ENCODE measurements around the gene CREB5.

CREB5 gene

DNA sequence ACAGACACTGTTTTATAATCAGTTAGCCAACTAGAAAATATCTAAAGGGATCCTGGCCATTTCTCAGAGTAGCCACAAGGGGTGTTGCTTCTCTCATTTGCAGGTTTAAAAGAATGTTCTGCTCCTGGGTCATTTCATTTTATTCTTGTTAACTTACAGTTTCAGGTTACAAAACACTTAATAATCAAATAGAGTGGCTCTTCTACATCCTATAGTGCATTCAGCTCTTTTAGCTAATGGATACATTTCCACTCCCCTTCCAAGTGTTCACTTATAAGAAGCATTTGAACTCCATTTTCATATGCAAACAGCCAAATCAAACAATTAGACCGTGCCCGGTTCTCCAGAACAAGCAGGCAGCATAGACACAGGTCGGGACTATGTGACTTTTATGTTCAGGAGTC is 428.3 kb downstream of the CREB5 start:
- DNase-seq, result no peak

DNA sequence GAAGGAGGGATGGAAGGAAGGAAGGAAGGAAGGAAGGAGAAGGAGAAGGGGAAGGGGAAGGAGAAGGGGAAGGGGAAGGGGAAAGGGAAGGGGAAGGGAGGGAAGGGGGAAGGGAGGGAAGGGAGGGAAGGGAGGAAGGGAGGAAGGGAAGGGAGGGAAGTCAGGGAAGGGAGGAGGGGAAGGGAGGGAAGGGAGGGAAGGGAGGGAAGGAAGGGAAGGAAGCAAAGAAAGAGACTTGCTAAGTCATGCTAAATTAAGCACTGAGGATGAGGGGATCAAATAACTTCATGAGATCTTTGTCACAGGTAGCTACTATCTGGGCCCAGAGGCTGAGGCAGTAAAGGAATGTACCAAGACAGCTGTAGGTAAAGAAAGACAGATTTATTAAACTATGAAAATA is 429.4 kb downstream of the CREB5 start:
- no peak for DNase-seq

DNA sequence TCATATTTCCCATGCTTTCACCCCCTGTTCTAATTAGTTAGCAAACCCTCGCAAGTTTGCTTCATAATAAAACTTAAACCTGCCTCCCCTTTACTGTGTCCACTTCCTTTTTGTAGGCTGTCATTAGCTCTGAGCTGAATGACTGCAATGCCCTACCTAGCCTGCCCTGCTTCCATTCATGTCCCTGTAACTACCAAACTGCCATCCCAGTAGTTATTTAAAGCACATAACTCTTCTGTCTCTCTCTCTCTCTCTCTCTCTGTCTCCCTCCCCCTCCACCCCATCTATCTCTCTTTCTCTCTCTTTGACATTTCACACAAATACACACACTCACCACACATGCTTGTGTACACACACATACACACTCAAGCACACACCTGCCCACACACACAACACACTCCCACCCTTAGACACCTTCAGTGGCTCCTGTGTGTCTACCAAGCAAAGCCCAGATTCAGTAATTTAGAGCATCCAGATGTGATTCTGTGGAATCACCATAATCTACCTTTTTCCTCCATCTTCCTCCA is 430.5 kb downstream of the CREB5 start:
- no peak for DNase-seq

DNA sequence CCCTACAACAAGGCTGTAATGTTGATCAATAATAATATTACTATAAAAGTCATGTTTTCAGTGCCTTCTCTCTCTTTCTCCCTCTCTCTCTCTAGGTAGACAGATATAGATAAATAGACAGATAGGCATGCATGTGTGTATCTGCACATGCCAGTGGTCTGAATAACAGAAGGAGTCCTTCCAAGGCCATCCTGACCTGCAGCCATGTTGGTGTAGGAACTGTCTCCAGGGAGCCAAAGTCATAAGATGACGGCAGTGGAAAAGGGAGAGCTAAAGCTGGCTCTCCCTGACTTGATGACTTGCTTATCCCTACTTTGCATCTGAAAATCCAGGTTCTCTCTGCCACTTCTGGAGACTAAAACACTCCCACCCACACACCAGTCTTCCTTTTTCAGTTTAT is 432.8 kb downstream of the CREB5 start:
- DNase-seq, result no peak

DNA sequence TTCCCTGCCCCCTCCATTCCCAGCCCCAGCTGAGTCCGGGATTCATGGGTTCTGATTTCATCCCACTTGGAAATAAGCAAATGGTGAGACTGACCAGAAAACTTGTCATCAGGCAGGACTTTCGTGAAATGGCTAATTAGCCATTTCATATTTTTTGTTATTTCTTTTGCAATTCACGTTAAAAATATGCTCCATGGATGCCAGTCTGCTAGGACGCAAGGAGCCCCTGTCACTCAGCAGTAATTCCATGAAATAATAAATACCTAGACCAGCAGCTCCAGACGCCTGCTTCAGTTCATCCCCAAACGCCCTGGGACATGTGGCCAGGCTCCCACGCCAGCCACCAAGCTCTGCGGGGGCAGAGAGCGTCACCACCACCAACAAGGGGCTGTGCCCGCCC is 434.9 kb downstream of the CREB5 start:
- no peak for DNase-seq

DNA sequence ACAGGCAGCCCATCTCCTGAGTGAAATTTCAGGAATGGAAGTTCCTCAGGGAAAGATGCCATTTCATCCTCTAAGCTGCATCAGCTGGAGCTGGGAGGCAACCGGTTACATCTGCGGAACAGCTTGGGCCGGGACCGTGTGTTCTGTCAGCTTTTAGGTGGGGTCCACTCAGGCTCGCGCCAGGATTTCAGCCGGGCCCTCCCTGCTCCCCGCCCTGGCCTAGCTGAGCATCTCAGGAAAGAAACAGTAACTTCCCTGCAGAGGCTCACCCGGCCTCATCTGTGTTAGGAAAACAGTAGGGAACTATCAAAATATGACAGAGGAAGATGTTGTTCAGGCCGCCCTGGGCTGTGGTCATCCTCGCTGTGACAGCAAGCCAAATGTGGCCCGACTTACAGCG is 435.4 kb downstream of the CREB5 start:
- no peak for DNase-seq

DNA sequence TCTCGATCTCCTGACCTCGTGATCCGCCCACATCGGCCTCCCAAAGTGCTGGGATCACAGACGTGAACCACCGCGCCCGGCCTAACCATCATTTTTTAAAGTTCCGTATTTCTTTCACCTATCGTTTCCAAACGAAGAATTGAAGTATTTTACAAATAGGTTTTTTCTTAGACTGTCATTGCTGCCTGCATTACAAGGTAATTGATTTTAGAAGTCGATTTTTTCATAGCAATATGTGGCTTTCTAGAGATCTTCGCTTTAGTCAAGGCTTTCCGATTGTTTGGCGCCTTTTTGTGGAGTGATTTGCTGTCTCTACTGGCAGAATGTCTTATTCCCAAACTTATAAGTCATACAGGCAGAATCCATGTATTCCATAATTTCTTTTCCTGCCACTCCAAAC is 436.6 kb downstream of the CREB5 start:
- DNase-seq, result no peak

DNA sequence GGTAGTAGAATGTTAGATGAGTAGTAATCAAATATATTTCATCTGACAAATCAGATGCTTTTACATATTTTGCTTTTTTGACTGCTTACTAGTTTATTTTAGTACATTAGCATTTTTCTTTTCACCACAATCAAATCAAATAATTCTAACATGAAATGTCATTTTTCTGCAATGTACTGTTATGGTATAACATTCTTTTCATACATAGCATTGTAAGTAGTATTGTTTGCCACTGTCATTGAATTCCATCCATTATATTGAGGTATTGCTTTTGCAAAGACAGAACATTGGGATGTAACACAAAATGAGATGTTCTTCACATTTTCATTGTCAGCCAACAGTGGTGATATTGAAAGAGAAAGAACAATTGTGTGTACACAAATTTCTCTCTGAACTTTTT is 438.4 kb downstream of the CREB5 start:
- peak; percentile 15 for DNase-seq

DNA sequence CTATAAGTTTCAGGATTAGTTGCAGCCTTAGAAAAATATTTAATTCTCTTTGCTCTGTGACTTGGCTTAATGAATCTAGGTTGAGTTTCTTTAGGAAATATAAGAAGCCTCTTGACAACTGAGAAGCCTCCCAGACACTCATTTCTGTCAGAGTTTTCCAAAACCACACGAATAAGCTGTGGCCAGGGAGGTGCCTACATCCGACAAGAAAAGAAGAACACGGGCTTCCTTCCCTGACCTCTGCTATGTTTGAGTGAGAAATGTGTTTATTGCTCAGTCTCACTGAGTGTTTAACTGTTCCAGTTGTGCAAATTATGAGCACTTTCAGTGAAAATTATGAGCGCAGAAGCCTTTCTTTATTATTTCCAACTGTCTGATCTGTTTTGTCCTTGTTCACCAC is 440.8 kb downstream of the CREB5 start:
- DNase-seq, result peak; percentile 17

DNA sequence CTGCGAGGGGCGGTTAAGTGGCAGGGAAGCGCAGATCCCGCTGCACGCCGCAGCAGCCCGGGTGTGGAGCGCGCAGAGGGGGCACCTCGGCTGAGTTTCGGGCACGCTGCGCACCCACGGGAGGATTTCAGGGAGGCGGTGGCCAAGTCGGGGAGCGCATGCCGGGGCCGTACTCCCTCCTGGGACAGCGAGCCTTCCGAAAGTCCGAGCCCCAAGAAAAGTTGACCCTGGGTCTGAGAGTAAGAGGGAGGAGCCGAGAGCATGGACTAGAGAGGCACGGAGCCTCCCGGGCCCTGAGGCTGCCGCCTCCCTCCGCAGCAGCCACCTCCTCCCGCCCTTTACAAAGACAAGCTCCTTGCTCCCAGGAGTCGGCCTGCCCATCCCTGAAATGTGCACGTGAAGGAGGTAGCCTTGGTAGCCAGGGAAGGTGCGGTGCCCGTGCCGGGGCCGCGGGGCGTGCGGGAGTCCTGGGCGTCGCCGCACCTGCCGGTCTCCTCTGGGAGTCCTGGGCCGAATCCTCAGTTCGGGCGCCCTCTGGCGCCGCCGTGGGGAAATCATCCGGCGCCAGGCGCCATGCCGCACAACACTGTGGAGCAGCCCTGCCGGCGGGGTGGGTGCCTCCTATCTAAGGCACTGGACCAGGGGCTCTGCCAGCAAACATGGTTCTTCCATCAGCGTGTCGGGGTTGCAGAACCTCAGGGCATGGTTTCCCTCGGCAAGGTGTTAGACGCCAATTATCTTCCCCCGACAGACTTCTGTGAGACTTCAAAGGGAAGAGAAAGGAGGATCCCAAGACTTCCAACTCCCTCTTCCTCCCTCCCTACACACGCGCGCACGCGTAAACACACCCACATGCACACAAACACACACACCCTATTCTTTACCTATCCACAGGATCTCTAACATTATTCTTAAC is 441.8 kb downstream of the CREB5 start:
- DNase-seq, result peak; percentile 61

DNA sequence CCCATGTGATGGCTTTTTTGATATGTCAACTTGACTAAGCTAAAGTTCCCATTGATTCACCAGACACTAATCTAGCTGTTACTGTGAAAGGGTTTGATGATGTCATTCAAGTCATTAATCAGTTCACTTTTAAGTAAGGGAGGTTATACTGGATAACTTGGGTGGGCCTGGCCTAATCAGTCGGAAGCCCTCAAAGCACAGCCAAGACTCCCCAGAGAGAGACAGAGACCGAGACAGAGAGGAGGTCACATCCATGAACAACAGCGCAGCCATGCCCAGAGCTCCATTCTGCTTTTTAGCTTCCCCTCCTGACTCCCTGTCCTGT is 442.4 kb downstream of the CREB5 start:
- peak; percentile 20 for DNase-seq

DNA sequence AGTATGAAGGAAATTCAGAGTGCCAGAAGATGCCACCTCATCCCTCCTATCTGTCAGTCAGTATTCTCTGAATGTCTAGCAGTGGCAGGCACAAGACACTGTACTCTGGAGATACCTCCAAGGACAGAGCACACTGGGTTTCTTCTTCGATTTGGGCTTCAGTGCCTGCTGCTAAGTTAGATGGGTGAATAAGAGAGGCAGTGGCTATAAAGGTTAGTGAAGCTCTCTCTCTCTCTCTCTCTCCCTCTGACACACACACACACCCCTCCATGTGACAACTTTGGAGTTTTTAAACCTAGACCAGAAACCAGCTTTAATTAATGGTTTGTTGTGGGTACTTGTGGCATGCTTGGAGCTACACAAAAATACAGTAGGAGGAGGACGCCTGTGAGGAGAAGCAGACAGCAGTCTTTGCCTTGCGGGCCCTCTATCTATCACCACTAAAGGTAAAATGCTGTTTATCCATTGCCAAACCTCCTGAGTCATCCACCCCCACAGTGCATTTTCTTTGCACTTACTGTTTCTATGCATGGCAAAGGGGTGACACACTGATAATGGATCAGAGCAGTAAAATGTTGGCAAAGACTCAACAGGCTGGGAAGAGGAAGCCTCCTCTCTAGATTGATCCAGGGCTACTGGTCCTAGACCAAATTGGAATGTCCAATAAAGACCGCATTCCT is 443.4 kb downstream of the CREB5 start:
- peak; percentile 99 for DNase-seq

DNA sequence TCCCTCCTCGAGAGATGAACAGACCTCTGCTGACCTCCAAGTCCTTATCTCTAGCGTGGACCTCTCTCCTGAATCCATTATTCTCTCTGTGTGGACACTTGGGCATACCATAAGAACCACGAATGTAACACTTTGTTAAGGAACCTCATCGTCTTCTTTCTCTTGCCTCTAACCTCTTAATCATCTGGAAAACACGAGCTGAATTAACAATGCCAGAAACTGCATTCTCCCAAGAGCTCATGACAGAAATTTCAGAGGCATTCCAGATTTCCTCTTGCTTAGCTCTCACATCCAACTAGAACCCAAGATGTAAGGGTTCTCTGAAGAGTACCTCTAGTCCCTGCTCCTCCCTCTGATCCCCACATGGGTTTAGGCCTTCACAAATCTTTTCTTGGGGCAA is 444.3 kb downstream of the CREB5 start:
- DNase-seq, result peak; percentile 51

DNA sequence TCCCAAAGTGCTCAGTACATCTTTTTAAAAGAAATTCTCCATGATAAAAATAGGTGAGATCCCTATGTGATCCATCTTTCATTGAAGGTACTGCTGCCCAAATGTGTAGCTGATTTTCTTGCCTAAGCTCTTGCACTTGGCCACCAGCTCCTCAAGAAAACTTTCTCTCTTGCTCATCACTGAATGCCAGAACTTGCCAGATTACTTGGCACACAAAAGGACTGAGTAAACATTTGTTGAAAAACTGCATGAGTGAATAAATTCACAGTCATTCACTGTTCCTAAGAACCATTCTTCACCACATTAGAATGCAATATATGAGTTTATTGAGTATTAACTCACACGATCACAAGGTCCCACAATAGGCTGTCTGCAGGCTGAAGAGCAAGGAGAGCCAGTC is 445.9 kb downstream of the CREB5 start:
- peak; percentile 77 for DNase-seq

DNA sequence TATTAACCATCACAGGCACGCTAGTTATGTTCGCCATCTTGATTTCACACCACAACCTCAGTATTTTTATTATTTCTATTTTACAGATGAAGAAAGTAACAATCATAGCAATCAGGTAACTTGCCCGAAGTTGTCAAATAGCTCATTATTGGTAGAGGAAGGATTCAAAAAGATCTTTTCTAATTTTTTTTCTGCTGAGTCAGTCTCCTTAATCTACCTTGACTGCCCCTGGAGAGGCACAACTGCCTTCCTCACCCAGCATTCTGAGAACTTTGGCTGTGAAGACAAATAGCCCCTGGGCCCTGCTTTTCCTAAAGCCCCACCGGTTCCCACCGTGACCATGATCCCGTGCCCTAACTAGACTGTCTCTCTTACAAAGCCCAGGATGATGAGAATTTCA is 446.6 kb downstream of the CREB5 start:
- DNase-seq, result no peak

DNA sequence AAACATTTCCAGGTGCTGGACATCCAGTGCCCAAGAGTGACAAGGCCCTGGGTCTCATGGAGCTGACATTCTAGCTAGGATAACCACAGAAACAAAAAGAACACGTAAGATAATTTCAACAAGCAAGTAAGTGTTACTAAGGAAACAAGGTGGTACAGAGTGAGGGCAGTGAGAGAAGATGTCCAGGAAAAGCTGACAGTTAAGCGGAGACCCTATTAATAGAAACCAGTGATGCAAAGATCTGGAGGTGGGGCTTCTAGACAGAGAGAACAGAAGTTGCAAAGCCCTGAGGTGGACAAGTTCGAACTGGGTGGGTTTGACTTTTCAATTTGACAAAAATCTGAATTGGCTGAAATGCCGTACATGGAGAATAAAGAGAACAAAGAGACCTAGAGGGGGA is 449.5 kb downstream of the CREB5 start:
- no peak for DNase-seq

DNA sequence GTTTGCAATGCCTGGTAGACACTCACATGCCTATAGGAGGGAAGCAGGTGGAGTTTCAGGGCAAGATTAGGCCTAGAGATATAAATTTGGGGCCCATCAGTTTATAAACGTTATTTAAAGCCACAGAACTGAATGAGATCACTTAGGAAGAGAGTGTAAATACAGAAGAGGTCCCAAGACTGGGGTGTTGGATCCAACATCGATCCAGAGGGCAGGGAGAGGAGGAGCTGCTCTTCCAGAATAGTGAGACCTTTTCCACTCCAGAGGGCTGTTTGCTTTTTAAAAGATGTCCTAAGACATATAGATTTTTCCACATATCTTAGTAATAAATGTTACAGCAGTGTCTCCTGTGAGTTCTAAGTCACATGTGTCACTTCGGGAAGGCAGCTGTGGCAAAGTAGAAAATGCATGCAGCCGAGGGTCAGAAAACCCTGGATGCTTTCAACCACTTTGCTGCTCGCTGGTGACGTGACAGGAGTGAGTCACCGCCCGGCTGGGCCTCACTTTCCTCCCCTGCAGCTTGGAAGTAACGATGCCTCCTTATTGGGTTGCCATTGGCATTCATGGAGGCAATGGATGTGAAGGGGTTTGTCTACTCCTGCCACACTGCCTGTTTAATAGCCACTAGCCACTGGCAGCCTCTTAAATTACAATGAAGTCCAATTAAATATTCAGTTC is 450.4 kb downstream of the CREB5 start:
- peak; percentile 40 for DNase-seq

DNA sequence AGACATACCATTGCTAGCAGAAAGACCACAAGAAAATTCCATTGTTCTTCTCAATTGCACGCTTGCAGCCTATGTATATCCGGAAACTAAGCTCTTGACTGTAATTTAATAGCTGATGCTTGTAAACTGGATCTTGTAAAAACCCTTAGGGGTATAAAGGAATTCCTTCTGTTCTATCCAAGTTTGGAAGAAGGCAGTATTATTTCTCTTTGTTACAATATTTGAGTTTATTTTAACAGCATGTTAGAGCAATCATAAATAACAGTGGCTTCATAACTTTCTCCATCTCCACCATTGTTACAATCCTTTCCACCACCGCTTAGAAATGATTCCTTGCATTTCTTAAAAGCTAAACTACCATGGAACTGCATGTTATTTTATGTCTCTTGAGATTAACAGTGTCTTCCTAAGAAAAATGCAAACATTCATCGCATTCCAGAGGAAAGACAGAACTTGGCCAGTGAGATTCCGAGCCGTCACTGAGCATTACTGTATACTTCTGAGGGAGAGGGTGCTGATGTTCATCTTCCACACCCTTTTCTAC is 453.4 kb downstream of the CREB5 start:
- peak; percentile 83 for DNase-seq

DNA sequence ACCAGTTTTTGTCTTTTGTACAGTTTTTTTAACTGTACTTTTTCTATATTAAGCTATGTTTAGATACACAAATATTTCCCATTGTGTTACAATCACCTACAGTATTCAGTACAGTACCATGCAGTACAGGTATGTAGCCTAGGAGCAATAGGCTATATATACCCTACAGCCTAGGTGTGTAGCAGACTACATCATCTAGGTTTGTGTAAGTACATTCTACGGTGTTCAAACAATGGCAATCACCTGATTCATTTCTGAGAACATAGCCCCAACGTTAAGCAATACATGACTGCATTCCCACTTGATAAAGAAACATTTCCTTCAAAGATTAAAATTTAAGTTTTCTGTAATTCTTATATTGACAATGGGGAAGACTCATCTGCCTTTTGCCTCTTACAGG is 456.4 kb downstream of the CREB5 start:
- DNase-seq, result no peak

DNA sequence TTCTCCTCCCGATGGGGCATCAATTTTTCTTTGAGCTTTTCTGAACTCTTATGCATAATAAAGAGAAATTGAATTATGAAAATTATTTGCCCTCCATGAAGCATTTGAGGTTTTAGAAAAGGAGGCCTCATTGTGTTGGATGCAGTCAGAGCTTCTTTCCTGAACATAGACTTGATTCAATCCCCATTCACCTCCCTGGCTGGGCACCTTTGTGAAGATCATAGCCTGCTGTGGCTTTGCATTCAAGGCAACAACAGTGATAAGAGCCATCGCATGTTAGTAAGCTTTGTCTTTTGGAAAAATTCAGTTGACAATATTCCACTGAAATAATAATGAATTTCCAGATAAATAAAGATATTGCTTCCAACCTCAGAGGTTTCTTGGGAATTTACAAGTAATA is 458.8 kb downstream of the CREB5 start:
- no peak for DNase-seq

DNA sequence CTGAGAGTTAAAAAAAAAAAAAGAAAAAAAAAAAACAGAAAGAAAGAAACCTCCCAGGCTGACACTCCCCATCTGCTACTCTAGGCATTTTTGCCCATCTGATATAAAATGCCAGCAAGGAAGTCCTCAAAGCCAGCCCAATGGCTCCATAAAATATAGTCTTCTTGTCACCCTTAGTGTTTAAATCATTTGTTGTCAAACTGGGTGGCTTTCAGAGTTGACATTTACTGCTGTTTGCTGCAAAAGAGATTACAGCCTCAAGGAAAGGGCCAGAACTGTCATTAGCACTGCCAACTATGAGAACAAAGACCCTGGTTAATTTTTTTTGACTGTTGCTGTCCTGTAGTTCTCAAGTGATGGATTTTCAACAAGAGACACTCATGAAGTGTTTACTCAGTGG is 459.3 kb downstream of the CREB5 start:
- DNase-seq, result no peak

DNA sequence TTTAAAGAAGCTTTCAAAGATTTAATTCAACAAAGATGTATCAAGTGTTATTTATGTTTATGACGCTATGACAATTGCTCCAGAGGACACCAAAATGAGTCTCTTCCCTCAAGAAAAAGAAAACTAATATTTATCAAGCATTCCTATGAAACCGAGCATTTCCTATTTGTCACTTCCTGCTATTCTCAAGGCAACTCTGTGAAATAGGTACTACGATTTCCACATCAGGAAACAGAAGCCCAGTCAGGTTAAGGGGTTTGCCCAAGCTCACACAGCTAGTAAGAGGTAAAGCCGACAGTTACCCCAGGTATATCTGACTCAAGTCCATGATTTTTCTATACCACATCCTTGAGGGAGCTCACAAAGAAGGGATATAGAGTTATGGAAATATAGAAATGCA is 459.9 kb downstream of the CREB5 start:
- no peak for DNase-seq

DNA sequence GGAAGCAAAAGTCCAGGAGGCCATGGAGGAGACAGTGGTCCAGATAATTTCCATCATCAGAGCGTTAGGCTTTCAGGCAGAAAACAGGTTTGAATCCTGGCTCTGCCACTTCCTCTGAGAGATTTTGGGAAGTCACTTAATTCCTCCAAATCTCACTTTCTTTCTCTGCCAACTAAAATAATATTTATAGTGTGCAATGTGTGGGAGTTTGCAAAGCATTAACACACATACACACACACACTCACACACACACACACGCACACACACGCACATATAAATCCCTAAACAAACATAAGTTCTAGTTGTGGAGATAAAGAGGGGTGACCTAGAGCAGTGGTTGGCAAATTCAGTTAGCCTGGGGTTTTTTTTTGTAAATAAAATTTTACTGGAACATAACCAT is 461.0 kb downstream of the CREB5 start:
- DNase-seq, result no peak

DNA sequence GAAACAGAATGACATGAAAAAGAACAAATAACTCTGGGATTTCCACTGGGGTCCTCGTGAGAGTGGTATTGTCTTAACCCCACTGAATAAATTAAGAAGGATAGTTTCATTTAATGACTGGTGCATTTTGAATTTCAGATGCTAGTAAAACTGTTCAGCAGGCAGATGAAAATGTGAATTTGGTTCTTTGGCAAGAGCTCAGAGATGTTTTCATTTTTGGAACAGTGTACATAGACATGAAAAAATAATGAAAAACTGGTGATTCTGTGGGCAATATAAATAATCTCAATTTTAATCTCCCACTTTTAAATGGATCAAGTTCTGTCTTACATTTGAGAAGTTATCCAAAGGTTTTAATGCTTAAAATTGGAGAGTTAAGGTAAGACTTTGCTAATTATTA is 461.7 kb downstream of the CREB5 start:
- DNase-seq, result no peak

All from fibroblast of skin of right biceps (primary cell).